ENCODE measurements around the gene RET. TPM values are rescaled to one million over a fixed set of nuclear protein-coding genes. Genes with fewer than 3 reads are reported as not detected.

Gene RET
- total RNA-seq, 1 experiment from 2014 or later, result not detected

DNA sequence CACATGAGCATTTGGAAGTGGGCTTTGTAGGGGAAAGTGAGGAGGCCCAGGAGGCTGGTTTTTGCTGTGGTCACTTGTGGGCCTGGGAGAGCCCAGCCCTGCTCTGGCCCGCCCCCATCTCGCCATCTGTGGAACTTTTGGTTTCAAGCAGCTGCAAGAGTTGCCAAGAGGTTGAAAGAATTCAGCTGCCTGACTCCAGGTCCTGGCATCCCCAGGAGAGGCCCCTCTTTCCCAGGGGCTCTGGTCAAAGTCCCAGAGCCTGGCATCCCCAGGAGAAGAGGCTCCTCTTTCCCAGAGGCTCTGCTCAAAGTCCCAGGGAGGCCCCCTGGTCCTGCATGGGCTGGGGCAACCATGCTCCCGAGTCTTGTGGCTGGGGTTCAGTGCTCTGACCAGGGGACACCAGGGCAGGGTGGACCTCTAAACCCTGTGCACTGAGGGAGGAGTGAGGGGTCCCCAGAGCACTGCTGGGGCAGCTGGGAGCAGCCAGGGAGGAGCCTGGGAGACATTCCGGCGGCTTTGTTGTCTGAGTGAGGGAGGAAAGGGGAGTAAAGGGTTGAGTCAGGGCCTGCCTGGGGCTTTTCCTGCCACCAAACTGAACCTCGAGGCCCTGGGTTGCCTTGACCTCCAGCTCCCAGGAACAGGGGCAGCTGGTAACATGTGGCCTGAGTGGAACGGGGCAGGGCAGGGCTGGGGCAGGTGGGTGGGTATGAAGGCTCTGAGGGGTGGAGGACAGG lies 33.6 kb downstream of the RET start:
- Mint-ChIP-seq H3K27ac (ENCODE audit: low read depth, unreplicated experiment) (no peak overlapping the region), H3K4me1 (ENCODE audit: insufficient read depth, unreplicated experiment) (no peaks in the 10 kb centered on the region), H3K27me3 (ENCODE audit: insufficient read depth, unreplicated experiment) (no peaks in the 10 kb centered on the region), H3K36me3 (ENCODE audit: insufficient read depth, unreplicated experiment) (no peaks in the 10 kb centered on the region), H3K4me3 (ENCODE audit: unreplicated experiment) (no peak overlapping the region), H3K9me3 (ENCODE audit: unreplicated experiment) (no peaks in the 10 kb centered on the region)
- CTCF ChIA-PET, result interaction anchor here (0.6 to 1.0 kb wide), 3 partner anchors 145 to 245 kb away, joined by 3 to 5 read pairs (median 4); no protein-coding TSS in a partner anchor
- TF ChIP-seq, protein P1, sequence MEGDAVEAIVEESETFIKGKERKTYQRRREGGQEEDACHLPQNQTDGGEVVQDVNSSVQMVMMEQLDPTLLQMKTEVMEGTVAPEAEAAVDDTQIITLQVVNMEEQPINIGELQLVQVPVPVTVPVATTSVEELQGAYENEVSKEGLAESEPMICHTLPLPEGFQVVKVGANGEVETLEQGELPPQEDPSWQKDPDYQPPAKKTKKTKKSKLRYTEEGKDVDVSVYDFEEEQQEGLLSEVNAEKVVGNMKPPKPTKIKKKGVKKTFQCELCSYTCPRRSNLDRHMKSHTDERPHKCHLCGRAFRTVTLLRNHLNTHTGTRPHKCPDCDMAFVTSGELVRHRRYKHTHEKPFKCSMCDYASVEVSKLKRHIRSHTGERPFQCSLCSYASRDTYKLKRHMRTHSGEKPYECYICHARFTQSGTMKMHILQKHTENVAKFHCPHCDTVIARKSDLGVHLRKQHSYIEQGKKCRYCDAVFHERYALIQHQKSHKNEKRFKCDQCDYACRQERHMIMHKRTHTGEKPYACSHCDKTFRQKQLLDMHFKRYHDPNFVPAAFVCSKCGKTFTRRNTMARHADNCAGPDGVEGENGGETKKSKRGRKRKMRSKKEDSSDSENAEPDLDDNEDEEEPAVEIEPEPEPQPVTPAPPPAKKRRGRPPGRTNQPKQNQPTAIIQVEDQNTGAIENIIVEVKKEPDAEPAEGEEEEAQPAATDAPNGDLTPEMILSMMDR (IDR thresholded peaks at IDR 0.05; ENCODE audit: unreplicated experiment), result no peak
- POLR2A ChIA-PET, result no interaction called here
- intact Hi-C loops (cut with micrococcal nuclease), result no loop called here
- no peak for DNase-seq (ENCODE audit: unreplicated experiment)
- no TSS peak for BruUV-seq (replicated peaks)

DNA sequence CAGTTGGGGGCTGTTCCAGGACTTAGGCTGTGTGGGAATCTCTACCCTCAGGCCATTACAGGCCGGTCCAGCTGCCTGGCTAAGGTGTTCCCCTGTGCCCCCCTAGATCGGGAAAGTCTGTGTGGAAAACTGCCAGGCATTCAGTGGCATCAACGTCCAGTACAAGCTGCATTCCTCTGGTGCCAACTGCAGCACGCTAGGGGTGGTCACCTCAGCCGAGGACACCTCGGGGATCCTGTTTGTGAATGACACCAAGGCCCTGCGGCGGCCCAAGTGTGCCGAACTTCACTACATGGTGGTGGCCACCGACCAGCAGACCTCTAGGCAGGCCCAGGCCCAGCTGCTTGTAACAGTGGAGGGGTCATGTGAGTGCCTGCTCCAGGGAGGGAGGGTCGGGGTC lies 34.2 kb downstream of the RET start:
- no peak for DNase-seq (ENCODE audit: unreplicated experiment)
- no peaks in the 10 kb centered on the region for H3K27me3 Mint-ChIP-seq (ENCODE audit: insufficient read depth, unreplicated experiment)
- intact Hi-C loops (cut with micrococcal nuclease), result no loop called here
- H3K9me3 Mint-ChIP-seq (ENCODE audit: unreplicated experiment), result no peaks in the 10 kb centered on the region
- H3K27ac Mint-ChIP-seq (ENCODE audit: low read depth, unreplicated experiment), result no peak overlapping the region
- ChIA-PET CTCF (interaction anchor here (0.6 to 1.0 kb wide), 2 partner anchors 144 to 245 kb away, joined by 3 to 5 read pairs; no protein-coding TSS in a partner anchor), POLR2A (no interaction called here)
- no peak overlapping the region for H3K4me3 Mint-ChIP-seq (ENCODE audit: unreplicated experiment)
- BruUV-seq (replicated peaks), result no TSS peak
- H3K36me3 Mint-ChIP-seq (ENCODE audit: insufficient read depth, unreplicated experiment), result no peaks in the 10 kb centered on the region
- H3K4me1 Mint-ChIP-seq (ENCODE audit: insufficient read depth, unreplicated experiment), result no peaks in the 10 kb centered on the region
- TF ChIP-seq, protein P1 (IDR thresholded peaks at IDR 0.05; ENCODE audit: unreplicated experiment), result no peak

DNA sequence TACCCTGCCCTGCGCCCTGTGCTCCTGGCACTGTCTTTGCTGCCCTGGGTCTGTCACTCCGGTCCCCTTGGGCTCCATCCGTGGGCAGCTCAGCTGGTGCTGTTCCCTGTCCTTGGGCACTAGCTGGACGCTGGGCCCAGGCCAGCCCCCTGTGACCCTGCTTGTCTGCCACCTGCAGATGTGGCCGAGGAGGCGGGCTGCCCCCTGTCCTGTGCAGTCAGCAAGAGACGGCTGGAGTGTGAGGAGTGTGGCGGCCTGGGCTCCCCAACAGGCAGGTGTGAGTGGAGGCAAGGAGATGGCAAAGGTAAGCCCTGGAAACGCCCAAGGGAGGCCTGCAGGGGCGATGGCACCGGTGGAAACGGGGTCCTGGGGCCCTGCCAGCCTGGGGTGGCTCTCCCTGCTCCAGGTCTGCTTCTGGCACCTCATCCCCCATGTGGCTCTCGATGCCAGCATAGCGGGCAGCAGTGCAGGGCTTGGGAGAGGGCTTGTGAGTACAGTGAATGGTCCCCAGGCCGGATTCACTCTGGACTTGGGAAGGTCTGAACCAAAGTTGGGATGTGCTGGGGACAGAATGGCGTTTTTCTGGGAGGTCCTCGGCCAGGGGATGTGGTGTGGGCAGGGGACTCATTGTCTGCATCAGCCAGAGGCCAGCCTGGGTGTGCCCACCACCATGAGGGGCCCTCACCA lies 35.2 kb downstream of the RET start:
- intact Hi-C loops (cut with micrococcal nuclease), result no loop called here
- Mint-ChIP-seq H3K9me3 (ENCODE audit: unreplicated experiment) (no peaks in the 10 kb centered on the region), H3K36me3 (ENCODE audit: insufficient read depth, unreplicated experiment) (no peaks in the 10 kb centered on the region), H3K4me3 (ENCODE audit: unreplicated experiment) (no peak overlapping the region), H3K27me3 (ENCODE audit: insufficient read depth, unreplicated experiment) (no peaks in the 10 kb centered on the region), H3K4me1 (ENCODE audit: insufficient read depth, unreplicated experiment) (no peaks in the 10 kb centered on the region), H3K27ac (ENCODE audit: low read depth, unreplicated experiment) (no peak overlapping the region)
- ChIA-PET POLR2A (no interaction called here), CTCF (no interaction called here)
- BruUV-seq (replicated peaks), result no TSS peak
- TF ChIP-seq, protein P1 (IDR thresholded peaks at IDR 0.05; ENCODE audit: unreplicated experiment), result no peak
- no peak for DNase-seq (ENCODE audit: unreplicated experiment)

DNA sequence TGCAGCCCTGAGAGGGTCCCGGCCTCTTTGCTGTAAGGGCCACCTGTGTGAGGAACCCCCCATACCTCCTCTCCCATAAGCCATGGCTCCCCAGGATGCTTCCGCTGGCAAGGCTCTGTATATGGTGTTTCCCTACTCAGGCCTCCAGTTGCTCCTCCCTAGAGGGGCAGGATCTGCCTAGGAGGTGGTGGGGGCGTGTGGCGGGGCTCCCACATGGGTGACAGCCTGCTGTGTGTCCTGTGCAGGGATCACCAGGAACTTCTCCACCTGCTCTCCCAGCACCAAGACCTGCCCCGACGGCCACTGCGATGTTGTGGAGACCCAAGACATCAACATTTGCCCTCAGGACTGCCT lies 35.7 kb downstream of the RET start:
- no peak for DNase-seq (ENCODE audit: unreplicated experiment)
- Mint-ChIP-seq H3K27me3 (ENCODE audit: insufficient read depth, unreplicated experiment) (no peaks in the 10 kb centered on the region), H3K9me3 (ENCODE audit: unreplicated experiment) (no peaks in the 10 kb centered on the region), H3K27ac (ENCODE audit: low read depth, unreplicated experiment) (no peak overlapping the region), H3K4me3 (ENCODE audit: unreplicated experiment) (no peak overlapping the region), H3K4me1 (ENCODE audit: insufficient read depth, unreplicated experiment) (no peaks in the 10 kb centered on the region), H3K36me3 (ENCODE audit: insufficient read depth, unreplicated experiment) (no peaks in the 10 kb centered on the region)
- TF ChIP-seq, protein P1 (IDR thresholded peaks at IDR 0.05; ENCODE audit: unreplicated experiment), result no peak
- POLR2A ChIA-PET, result no interaction called here
- intact Hi-C loops (cut with micrococcal nuclease), result no loop called here
- BruUV-seq (replicated peaks), result no TSS peak
- CTCF ChIA-PET, result interaction anchor here (0.7 to 0.9 kb wide), 2 partner anchors 18 to 24 kb away, joined by 3 read pairs; no protein-coding TSS in a partner anchor
